Gastroesophageal sphincter (tissue), 4 donors: ENCODE measurements around the gene IL16. TPM values are rescaled to one million over a fixed set of nuclear protein-coding genes. Genes with fewer than 3 reads are reported as not detected.

ENCODE experiments used
- ATAC-seq: fragments of 150-250 bp; one replicate; pipeline ENCODE4 v1.9.1; 2016; ENCODE audit warnings: mild to moderate bottlenecking, moderate library complexity
- H3K27ac ChIP-seq, 4 donors: fragments of 200-600 bp; sonication (generic) in 3 of 4; 1 replicate in 3 of 4; 2 replicates in 1 of 4; pipeline ENCODE4 v1.5.1; 2016 to 2019
- H3K27me3 ChIP-seq: fragments of 200-600 bp; sonication (generic); one replicate; pipeline ENCODE4 v1.5.1; 2019
- H3K36me3 ChIP-seq, 2 donors: fragments of 200-600 bp; sonication (generic); one replicate each; pipeline ENCODE4 v1.5.1; 2019; ENCODE audit warnings: control low read depth in 1 of 2
- H3K4me1 ChIP-seq, 3 donors: fragments of 200-600 bp; sonication (generic); 1 replicate in 2 of 3; 2 replicates in 1 of 3; pipeline ENCODE4 v1.5.1; 2016 to 2019; ENCODE audit warnings: control low read depth in 2 of 3
- H3K4me3 ChIP-seq, 2 donors: fragments of 200-600 bp; sonication (generic); one replicate each; pipeline ENCODE4 v1.5.1; 2019; ENCODE audit warnings: mild to moderate bottlenecking in 1 of 2, moderate library complexity in 1 of 2
- H3K9me3 ChIP-seq, 3 donors: fragments of 200-600 bp; sonication (generic); one replicate each; pipeline ENCODE4 v1.5.1; 2017 to 2019; ENCODE audit warnings: control low read depth in 2 of 3
- CTCF ChIP-seq, 4 experiments: fragments of 200-600 bp in 2 of 4; fragments of 450-650 bp in 2 of 4; sonication (generic) in 1 of 4; IDR thresholded peaks; one replicate each; pipeline ENCODE4 v1.5.1; 2017 to 2019; ENCODE audit warnings: antibody characterized with exemption in 4 of 4, mild to moderate bottlenecking in 2 of 4, moderate library complexity in 2 of 4
- EP300 ChIP-seq: sonication (generic); formaldehyde crosslinking; IDR thresholded peaks from one replicate; pipeline ENCODE4 v1.6.1; 2017; ENCODE audit warnings: antibody characterized with exemption, mild to moderate bottlenecking
- POLR2A ChIP-seq, 2 donors: fragments of 450-650 bp; IDR thresholded peaks; one replicate each; pipeline ENCODE4 v1.6.1; 2017; ENCODE audit warnings: antibody characterized with exemption in 2 of 2, mild to moderate bottlenecking in 2 of 2, moderate library complexity in 1 of 2
- POLR2AphosphoS5 ChIP-seq: sonication (generic); formaldehyde crosslinking; IDR thresholded peaks from one replicate; pipeline ENCODE4 v1.6.1; 2017; ENCODE audit warnings: antibody characterized with exemption
- WGBS, 2 donors: methylation state at CpG; one replicate each; pipeline ENCODE4 v1.1.5; 2018; ENCODE audit warnings: low coverage in 1 of 2; 5-methylcytosine and 5-hydroxymethylcytosine counted together
- total RNA-seq, 4 donors: library from RNA; depleted of rRNA; stranded (reverse); fragments of >200 nt; gene quantifications; one replicate each; pipeline ENCODE4 v1.1.0, GENCODE V29; 2016

Gene IL16
- total RNA-seq, 4 donors from 2014 or later, result 15.0 to 35.2 (median 23.6) TPM

- ATAC-seq, result no peak
- TF ChIP-seq POLR2A (IDR thresholded peaks at IDR 0.05) (no peak), CTCF (IDR thresholded peaks at IDR 0.05) (no peak), EP300 (no peak), POLR2AphosphoS5 (no peak)
- Histone ChIP-seq H3K4me1 (no peaks in the 10 kb centered on the region), H3K9me3 (peaks cover 0 to 4% (median 0%) of the 10 kb centered on the region in 3 donors), H3K36me3 (no peaks in the 10 kb centered on the region), H3K27me3 (no peaks in the 10 kb centered on the region), H3K4me3 (no peak overlapping the region), H3K27ac (no peak overlapping the region)
- WGBS, 2 donors, result 0 to 100% methylated on average over 1 of the region's 5 CpGs
Measured at GRCh38 chr15:81356252-81356651, 159.6 kb downstream of the IL16 start.

GRCh38 chr15:81357180-81357686, 160.6 kb downstream of the IL16 start:
- ATAC-seq, result no peak
- 85 to 96% methylated on average over 4 to 5 of the region's 6 CpGs for WGBS, 2 donors
- H3K4me1 ChIP-seq, result no peaks in the 10 kb centered on the region

GRCh38 chr15:81358248-81358647, 161.6 kb downstream of the IL16 start:
- no peak for ATAC-seq
- TF ChIP-seq POLR2A (IDR thresholded peaks at IDR 0.05), result no peak
- H3K4me1 ChIP-seq, result no peaks in the 10 kb centered on the region
- no peak overlapping the region for H3K27ac ChIP-seq
- H3K4me3 ChIP-seq, result no peak overlapping the region
- peaks cover 0 to 4% (median 0%) of the 10 kb centered on the region in 3 donors for H3K9me3 ChIP-seq
- H3K36me3 ChIP-seq, result no peaks in the 10 kb centered on the region
- H3K27me3 ChIP-seq, result no peaks in the 10 kb centered on the region
- 82 to 92% methylated on average over 3 to 4 of the region's 6 CpGs for WGBS, 2 donors

More at GRCh38 chr15:81357180-81357686, 160.6 kb downstream of the IL16 start:
- TF ChIP-seq CTCF (IDR thresholded peaks at IDR 0.05), result no peak
- TF ChIP-seq POLR2A (IDR thresholded peaks at IDR 0.05), result no peak
- TF ChIP-seq POLR2AphosphoS5, result no peak
- TF ChIP-seq EP300, result no peak
- no peak overlapping the region for H3K27ac ChIP-seq
- peaks cover 0 to 4% (median 0%) of the 10 kb centered on the region in 3 donors for H3K9me3 ChIP-seq
- no peak overlapping the region for H3K4me3 ChIP-seq
- no peaks in the 10 kb centered on the region for H3K36me3 ChIP-seq
- H3K27me3 ChIP-seq, result no peaks in the 10 kb centered on the region

GRCh38 chr15:81360491-81360890, 163.8 kb downstream of the IL16 start:
- H3K27ac ChIP-seq, result no peak overlapping the region
- no peaks in the 10 kb centered on the region for H3K27me3 ChIP-seq
- no peak overlapping the region for H3K4me3 ChIP-seq
- H3K36me3 ChIP-seq, result no peaks in the 10 kb centered on the region
- no peak for ATAC-seq
- 68 to 72% methylated on average over 4 of the region's 5 CpGs for WGBS, 2 donors
- no peaks in the 10 kb centered on the region for H3K4me1 ChIP-seq
- H3K9me3 ChIP-seq, result peaks cover 0 to 4% (median 0%) of the 10 kb centered on the region in 3 donors
- TF ChIP-seq CTCF (IDR thresholded peaks at IDR 0.05) (no peak), EP300 (no peak), POLR2AphosphoS5 (no peak), POLR2A (IDR thresholded peaks at IDR 0.05) (no peak)

- TF ChIP-seq CTCF (IDR thresholded peaks at IDR 0.05) (no peak), EP300 (no peak), POLR2A (IDR thresholded peaks at IDR 0.05) (no peak), POLR2AphosphoS5 (no peak)
- no peak for ATAC-seq
- 93% methylated on average over 5 of the region's 7 CpGs; no CpG with 5 or more reads in 1 of the 2 donors for WGBS, 2 donors
Measured at GRCh38 chr15:81361891-81362290, 165.2 kb downstream of the IL16 start.

More at GRCh38 chr15:81361891-81362290, 165.2 kb downstream of the IL16 start:
- Histone ChIP-seq H3K9me3 (peaks cover 0 to 4% (median 0%) of the 10 kb centered on the region in 3 donors), H3K4me1 (no peaks in the 10 kb centered on the region), H3K27me3 (no peaks in the 10 kb centered on the region), H3K27ac (no peak overlapping the region), H3K4me3 (no peak overlapping the region), H3K36me3 (no peaks in the 10 kb centered on the region)
